ENCODE data around the gene TMEM54. TPM values are rescaled to one million over a fixed set of nuclear protein-coding genes. Genes with fewer than 3 reads are reported as not detected.
"Not testable (repeated sequence)": the region's sequence is repeated elsewhere in the genome, so short reads cannot be mapped to it uniquely, and the experiment has no call there.

The TMEM54 gene
- total and polyA plus RNA-seq, 2 experiments from 2014 or later: 33.7 to 60.4 TPM

DNA sequence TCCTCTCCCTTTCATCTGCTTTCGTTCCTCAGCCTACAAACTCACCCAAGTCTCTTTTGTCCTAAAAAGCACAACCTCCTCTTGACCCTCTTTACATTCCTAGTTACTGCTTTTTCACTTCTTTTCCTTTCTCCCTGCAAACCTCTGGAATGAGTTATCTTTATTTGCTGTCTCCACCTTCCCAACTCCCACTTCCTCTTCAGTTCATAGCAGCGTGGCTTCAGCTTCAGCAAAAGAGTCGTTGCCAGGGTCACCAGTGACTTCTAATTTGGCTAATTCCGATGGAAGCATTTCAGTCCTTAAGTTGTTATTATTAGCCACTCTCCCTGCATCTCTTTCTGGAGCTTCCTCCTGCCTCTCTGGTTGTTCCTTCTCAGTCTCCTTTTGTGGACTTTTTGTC lies 6.2 kb upstream of the TMEM54 start:
- no peaks in the 10 kb centered on the region for H3K79me2 ChIP-seq (ENCODE audit: insufficient read depth)
- H3K9me3 ChIP-seq (ENCODE audit: low read depth): no peaks in the 10 kb centered on the region
- H3K4me3 ChIP-seq: no peak overlapping the region
- DNase-seq: peak; percentile 39
- H2AFZ ChIP-seq: peak overlapping the region; percentile 56
- no peak overlapping the region for H3K9ac ChIP-seq
- H3K9me2 ChIP-seq (ENCODE audit: insufficient read depth): no peaks in the 10 kb centered on the region
- TF ChIP-seq EZH2phosphoT487 (IDR thresholded peaks at IDR 0.05; ENCODE audit: insufficient read depth, low read depth) (no peak), EZH2 (IDR thresholded peaks at IDR 0.05; ENCODE audit: insufficient read depth, poor library complexity, severe bottlenecking) (no peak)
- no peak overlapping the region for H3K4me2 ChIP-seq (ENCODE audit: unreplicated experiment)
- H4K20me1 ChIP-seq (ENCODE audit: insufficient read depth): no peaks in the 10 kb centered on the region
- no peaks in the 10 kb centered on the region for H3F3A ChIP-seq (ENCODE audit: insufficient read depth)
- no peak overlapping the region for H3K27ac ChIP-seq
- H3K4me1 ChIP-seq (ENCODE audit: insufficient read depth): no peaks in the 10 kb centered on the region
- in situ Hi-C loops (cut with MboI): no loop called here
- no peaks in the 10 kb centered on the region for H3K36me3 ChIP-seq (ENCODE audit: low read depth)
- H3K27me3 ChIP-seq (replicated peaks; ENCODE audit: insufficient read depth): no peaks in the 10 kb centered on the region
- WGBS, 2 experiments (ENCODE audit: low coverage in 1 of 2, low lambda C conversion rate in 2 of 2, missing lambda C conversion rate in 2 of 2): 18 to 29% methylated on average over 4 of the region's 4 CpGs

DNA sequence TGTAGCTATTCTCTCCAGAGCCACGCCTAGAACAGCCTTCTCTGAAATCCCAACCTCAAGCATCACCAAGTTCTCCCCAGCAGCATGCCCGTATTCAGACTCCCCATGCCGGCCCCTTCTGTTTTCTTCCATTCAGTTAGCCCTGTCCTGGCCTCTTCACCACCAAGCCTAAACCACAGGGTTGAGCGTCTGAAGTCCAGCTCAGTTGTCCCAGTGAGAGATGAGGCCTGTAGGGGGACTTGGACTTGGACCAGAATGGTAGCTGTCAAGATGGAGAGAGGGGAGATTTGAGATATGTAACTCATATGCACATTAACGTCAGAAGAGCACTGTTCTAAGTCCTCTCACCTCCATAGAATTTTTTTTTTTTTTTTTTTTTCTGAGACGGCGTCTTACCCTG lies 5.5 kb upstream of the TMEM54 start:
- no peaks in the 10 kb centered on the region for H3F3A ChIP-seq (ENCODE audit: insufficient read depth)
- no peaks in the 10 kb centered on the region for H3K9me3 ChIP-seq (ENCODE audit: low read depth)
- H3K4me1 ChIP-seq (ENCODE audit: insufficient read depth): no peaks in the 10 kb centered on the region
- H3K36me3 ChIP-seq (ENCODE audit: low read depth): no peaks in the 10 kb centered on the region
- no peaks in the 10 kb centered on the region for H4K20me1 ChIP-seq (ENCODE audit: insufficient read depth)
- H3K79me2 ChIP-seq (ENCODE audit: insufficient read depth): no peaks in the 10 kb centered on the region
- no peaks in the 10 kb centered on the region for H3K27me3 ChIP-seq (replicated peaks; ENCODE audit: insufficient read depth)
- H3K4me3 ChIP-seq: no peak overlapping the region
- 71 to 77% methylated on average over 7 of the region's 7 CpGs for WGBS, 2 experiments (ENCODE audit: low coverage in 1 of 2, low lambda C conversion rate in 2 of 2, missing lambda C conversion rate in 2 of 2)
- no peak overlapping the region for H3K4me2 ChIP-seq (ENCODE audit: unreplicated experiment)
- H2AFZ ChIP-seq: no peak overlapping the region
- no peaks in the 10 kb centered on the region for H3K9me2 ChIP-seq (ENCODE audit: insufficient read depth)
- no peak for TF ChIP-seq EZH2phosphoT487 (IDR thresholded peaks at IDR 0.05; ENCODE audit: insufficient read depth, low read depth)
- no peak for TF ChIP-seq EZH2 (IDR thresholded peaks at IDR 0.05; ENCODE audit: insufficient read depth, poor library complexity, severe bottlenecking)
- no peak overlapping the region for H3K27ac ChIP-seq
- in situ Hi-C loops (cut with MboI): no loop called here
- H3K9ac ChIP-seq: no peak overlapping the region
- no peak for DNase-seq

DNA sequence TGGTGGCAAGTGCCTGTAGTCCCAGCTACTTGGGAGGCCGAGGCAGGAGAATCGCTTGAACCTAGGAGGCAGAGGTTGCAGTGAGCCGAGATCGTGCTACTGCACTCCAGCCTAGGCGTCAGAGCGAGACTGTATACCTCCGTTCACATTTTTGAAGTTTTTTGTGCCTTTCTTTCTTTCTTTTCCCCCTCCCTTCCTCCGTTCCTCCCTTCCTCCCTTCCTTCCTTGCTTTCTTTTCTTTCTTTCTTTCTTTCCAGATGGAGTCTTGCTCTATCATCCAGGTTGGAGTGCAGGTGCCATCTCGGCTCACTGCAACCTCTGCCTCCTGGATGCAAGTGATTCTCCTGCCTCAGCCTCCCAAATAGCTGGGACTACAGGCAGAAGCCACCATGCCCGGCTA lies 4.4 kb upstream of the TMEM54 start:
- H3F3A ChIP-seq (ENCODE audit: insufficient read depth); H3K36me3 ChIP-seq (ENCODE audit: low read depth); H3K4me2 ChIP-seq (ENCODE audit: unreplicated experiment); H3K79me2 ChIP-seq (ENCODE audit: insufficient read depth); DNase-seq; H2AFZ ChIP-seq; H3K27ac ChIP-seq; H3K9ac ChIP-seq; H3K9me2 ChIP-seq (ENCODE audit: insufficient read depth); H4K20me1 ChIP-seq (ENCODE audit: insufficient read depth); H3K4me1 ChIP-seq (ENCODE audit: insufficient read depth); in situ Hi-C loops (cut with MboI); H3K27me3 ChIP-seq (replicated peaks; ENCODE audit: insufficient read depth); H3K9me3 ChIP-seq (ENCODE audit: low read depth); H3K4me3 ChIP-seq: not testable (repeated sequence)
- 71 to 78% methylated on average over 10 of the region's 10 CpGs for WGBS, 2 experiments (ENCODE audit: low coverage in 1 of 2, low lambda C conversion rate in 2 of 2, missing lambda C conversion rate in 2 of 2)

DNA sequence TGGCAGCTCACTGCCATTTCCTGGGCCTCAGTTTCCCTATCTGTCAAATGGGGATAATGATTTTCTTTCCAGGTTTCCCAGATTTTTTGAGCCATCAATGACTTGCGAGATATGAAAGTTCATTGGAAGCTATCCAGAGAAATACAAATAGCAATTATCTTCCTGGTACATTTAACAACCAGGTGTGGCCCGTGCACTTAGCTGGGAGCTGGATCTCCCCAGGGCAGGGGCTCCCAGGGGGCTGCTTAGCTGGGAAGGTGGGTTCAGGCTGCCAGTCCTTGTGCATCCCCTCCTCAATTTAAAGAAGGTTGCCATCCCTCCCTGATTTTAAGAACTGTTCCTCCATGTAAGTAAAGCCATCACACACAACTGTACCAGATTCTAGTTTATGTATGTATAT lies 3.6 kb upstream of the TMEM54 start:
- Histone ChIP-seq H4K20me1 (ENCODE audit: insufficient read depth) (no peaks in the 10 kb centered on the region), H3K4me2 (ENCODE audit: unreplicated experiment) (no peak overlapping the region), H3K4me1 (ENCODE audit: insufficient read depth) (no peaks in the 10 kb centered on the region), H3K36me3 (ENCODE audit: low read depth) (no peaks in the 10 kb centered on the region), H2AFZ (no peak overlapping the region), H3K4me3 (no peak overlapping the region), H3K9me3 (ENCODE audit: low read depth) (no peaks in the 10 kb centered on the region), H3K27me3 (replicated peaks; ENCODE audit: insufficient read depth) (no peaks in the 10 kb centered on the region), H3K9me2 (ENCODE audit: insufficient read depth) (no peaks in the 10 kb centered on the region), H3K27ac (no peak overlapping the region), H3K9ac (no peak overlapping the region), H3K79me2 (ENCODE audit: insufficient read depth) (no peaks in the 10 kb centered on the region), H3F3A (ENCODE audit: insufficient read depth) (no peaks in the 10 kb centered on the region)
- in situ Hi-C loops (cut with MboI): no loop called here
- 90 to 96% methylated on average over 2 of the region's 2 CpGs for WGBS, 2 experiments (ENCODE audit: low coverage in 1 of 2, low lambda C conversion rate in 2 of 2, missing lambda C conversion rate in 2 of 2)
- no peak for TF ChIP-seq EZH2phosphoT487 (IDR thresholded peaks at IDR 0.05; ENCODE audit: insufficient read depth, low read depth)
- no peak for TF ChIP-seq EZH2 (IDR thresholded peaks at IDR 0.05; ENCODE audit: insufficient read depth, poor library complexity, severe bottlenecking)
- DNase-seq: no peak
